HG03521 (cell line): ENCODE data around the gene MS4A6A.
A peak's percentile ranks its signal among the peaks of the same experiment; 100 is the strongest.
"Not testable (repeated sequence)": the region's sequence is repeated elsewhere in the genome, so short reads cannot be mapped to it uniquely, and the experiment has no call there.

Source experiments
- ATAC-seq: cut with Tn5 transposase; IDR thresholded peaks from one replicate; pipeline ENCODE4 v1.9.1; 2021; ENCODE audit warnings: mild to moderate bottlenecking, moderate library complexity; ENCODE audit not compliant: unreplicated experiment

The MS4A6A gene, protein sequence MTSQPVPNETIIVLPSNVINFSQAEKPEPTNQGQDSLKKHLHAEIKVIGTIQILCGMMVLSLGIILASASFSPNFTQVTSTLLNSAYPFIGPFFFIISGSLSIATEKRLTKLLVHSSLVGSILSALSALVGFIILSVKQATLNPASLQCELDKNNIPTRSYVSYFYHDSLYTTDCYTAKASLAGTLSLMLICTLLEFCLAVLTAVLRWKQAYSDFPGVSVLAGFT

DNA sequence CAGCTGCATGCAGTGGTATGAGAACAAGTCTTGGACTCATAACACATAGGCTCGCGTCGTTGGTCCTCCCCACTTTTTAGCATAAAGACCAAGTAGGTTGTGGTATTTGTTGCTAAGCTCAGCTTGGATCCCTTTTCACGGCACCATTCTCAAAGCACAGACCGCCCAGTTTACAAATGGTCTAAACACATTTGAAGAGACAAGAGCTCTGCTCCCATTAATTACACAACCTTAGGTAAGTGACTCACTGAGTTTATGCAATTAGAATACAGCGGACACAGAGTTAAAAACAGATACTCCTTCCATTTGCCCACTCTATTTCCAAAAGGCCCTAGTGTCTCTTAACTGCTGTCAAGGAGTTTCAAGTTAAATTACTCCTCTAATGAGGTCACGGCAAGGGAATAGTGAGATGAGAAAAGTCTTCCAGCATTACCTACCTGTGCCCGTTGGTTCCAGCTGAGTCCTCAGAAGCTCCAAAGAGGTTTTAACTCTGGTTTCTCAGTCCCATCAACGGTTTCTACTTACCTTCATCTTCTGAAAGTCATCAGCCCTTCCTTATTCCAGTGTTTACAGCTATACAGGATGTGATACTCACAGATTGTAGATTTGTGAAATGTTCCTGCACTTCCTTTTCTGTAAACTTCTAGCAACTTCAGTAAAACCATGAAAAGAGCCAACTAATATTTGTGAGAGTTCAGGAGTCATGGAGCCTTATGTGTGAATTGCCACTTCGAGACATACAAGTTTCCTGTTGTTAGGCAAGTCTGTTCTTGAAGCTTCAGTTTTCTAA, at the start of gene MS4A6A:
Gene MS4A6A, minus strand, starts transcription at position 543 of the 790 bp plus-strand sequence. CDS start 1,356 bp downstream, outside the sequence.
- ATAC-seq = no peak

- no peak for ATAC-seq
These were observed 47.8 kb upstream of the MS4A6A start for GRCh38 chr11:60230681-60231080.

GRCh38 chr11:60222141-60222540, 39.3 kb upstream of the MS4A6A start:
- no peak for ATAC-seq

DNA sequence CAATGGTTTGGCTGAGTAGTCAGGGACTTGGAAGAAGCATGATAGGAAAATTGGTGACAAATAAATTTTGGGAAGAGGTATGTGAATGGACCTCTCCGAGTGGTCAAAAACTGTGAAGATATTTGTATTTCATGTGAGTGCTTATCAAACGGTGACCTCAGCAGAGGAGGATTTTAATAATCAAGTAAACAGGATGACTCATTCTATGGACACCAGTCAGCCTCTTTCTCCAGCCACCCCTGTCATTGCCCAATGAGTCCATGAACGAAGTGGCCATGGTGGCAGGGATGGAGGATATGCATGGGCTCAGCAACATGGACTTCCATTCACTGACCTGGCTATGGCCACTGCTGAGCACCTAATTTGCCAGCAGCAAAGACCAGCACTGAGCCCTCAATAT, 38.8 kb upstream of the MS4A6A start:
- no peak for ATAC-seq

DNA sequence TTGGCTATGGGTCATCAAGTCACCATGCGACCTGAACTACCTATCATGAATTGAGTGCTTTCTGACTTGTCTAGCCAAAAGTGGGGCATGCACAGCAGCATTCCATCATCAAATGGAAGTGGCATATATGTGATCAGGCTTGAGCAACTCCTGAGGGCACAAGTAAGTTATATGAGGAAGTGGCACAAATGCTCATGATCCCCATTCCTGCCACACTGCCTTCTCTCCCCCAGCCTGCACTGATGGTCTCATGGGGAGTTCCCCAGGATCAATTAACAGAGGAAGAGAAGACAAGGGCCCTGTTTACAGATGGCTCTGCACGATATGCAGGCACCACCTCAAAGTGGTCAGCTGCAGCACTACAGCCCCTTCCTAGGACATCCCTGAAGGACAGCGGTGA, 38.3 kb upstream of the MS4A6A start:
- no peak for ATAC-seq

- no peak for ATAC-seq
These were observed 31.5 kb upstream of the MS4A6A start for GRCh38 chr11:60214386-60214785.

GRCh38 chr11:60211206-60211605, 28.3 kb upstream of the MS4A6A start:
- no peak for ATAC-seq

DNA sequence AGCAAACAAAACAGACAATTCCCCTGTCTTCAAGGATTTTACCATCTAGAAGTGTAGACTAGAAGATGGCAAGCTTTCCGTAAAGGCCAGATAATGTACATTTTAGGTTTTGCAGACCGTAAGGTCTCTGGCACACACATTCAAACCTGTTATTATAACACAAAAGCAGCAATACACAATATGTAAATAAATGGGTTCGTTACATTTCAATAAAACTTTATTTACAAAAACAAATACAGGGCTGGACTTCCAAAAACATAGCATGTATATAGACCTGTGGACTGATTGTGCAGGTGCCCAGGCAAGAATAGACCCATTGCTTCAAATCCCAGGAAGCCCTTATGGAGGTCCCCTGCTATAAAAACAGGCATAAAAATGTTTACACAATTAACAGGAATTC, 27.1 kb upstream of the MS4A6A start:
- ATAC-seq = no peak

DNA sequence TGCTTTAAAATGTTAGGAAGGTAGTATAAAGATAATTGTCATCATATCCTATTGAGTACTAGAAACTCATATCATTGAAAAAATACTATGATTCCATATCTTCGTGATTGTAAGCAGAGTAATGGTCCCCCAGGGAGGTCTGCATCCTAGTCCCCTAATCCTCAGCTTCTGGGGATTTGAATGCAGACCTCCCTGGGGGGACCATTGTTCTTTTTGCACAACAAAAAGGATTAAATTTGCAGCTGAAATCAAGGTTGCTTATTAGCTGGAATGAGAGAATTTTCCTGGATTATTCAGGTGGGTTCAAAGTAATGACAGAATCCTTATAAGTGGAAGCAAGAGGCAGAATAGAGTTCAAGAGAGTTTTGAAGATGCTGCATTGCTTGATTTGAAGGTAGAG, 26.1 kb upstream of the MS4A6A start:
- ATAC-seq = no peak

- no peak for ATAC-seq
These were observed 25.4 kb upstream of the MS4A6A start for GRCh38 chr11:60208146-60208895.

GRCh38 chr11:60206616-60207015, 23.7 kb upstream of the MS4A6A start:
- no peak for ATAC-seq

DNA sequence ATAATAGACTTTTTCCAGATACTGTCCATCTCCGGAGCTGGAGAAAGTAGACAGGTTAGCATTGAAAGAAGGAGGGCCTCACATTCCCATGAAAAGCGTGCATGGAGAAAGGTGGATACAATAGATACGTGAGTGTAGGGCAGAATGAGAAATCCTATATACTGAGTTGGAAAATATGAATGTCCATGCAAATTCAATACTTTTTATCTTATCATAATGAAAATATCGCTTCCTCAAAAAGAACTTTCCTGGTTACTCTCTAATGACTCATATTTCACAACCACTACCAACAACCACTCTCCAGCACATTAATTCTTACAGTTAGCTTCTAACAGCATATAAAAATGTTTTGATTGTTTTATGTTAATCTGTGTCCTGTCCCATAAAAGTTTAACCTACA, 22.0 kb upstream of the MS4A6A start:
- no peak for ATAC-seq

GRCh38 chr11:60201334-60201733, 18.5 kb upstream of the MS4A6A start:
- not testable (repeated sequence) for ATAC-seq

- no peak for ATAC-seq
These were observed 14.6 kb upstream of the MS4A6A start for GRCh38 chr11:60197442-60197841.

DNA sequence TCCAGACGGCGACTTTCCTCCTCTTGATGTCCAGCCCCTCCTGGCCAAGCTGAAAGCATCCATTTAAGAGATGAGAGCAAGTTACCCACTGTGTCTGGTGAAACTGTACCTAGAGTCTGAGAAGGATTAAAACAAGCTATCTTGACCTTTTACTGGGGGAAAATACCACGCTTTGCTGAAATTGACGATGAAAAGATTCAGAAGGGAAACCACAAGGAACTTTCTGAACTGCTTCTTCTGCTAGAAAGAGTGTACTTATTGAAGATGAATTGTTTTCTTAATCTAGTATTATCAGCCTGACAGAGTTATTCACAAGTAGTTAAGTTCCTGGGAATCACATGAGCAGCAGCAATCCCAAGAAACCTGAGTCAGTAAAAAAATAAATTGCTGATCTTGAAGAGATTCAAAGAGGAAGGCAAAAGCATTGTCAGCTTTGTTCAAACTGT, 13.1 kb upstream of the MS4A6A start:
- ATAC-seq = no peak

GRCh38 chr11:60194511-60194910, 11.6 kb upstream of the MS4A6A start:
- ATAC-seq = no peak

GRCh38 chr11:60193687-60194433, 11.0 kb upstream of the MS4A6A start:
- ATAC-seq = peak; percentile 89

DNA sequence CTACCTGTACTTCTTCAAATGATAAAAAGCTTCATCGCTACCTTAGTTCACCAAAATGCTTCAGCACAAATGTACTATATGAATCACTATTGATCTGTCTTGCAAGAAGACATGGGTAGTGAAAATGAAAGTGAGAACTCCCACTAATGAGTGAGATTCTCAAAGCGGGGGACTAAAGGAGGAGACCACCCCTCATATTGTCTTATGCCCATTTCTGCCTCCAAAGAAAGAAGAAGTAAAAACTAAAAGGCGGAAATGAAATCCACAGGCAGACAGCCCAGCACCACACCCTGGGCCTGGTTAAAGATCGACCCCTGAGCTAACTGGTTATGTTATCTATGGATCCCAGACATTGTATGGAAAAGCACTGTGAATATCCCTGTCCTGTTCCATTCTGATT, 9.7 kb upstream of the MS4A6A start:
- not testable (repeated sequence) for ATAC-seq

GRCh38 chr11:60188481-60188880, 5.6 kb upstream of the MS4A6A start:
- not testable (repeated sequence) for ATAC-seq

DNA sequence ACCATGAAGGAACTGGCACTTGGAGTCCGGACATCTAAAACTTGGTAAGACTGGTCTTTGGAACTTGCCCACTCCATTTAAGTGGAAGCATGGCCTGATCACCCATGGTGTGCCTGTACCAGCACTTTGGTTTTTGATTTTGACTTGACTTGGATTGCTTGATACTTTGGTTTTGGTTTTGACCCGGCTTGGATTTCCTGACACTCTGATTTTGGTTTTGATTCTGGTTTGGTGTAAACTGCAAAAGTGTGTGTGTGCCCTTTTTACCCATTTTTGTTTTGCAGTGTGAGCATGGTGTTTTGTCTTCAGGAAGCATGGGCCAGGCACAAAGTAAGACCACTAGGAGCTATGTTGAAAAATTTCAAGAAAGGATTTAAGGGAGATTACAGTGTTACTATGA, 3.2 kb upstream of the MS4A6A start:
- not testable (repeated sequence) for ATAC-seq

DNA sequence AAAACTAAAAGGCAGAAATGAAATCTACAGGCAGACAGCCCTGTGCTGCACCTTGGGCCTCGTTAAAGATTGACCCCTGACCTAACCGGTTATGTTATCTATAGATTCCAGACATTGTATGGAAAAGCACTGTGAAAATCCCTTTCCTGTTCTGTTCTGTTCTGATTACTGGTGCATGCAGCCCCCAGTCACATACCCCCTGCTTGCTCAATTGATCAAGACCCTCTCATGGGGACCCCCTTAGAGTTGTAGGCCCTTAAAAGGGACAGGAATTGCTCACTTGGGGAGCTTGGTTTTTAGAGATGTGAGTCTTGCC, 2.6 kb upstream of the MS4A6A start:
- not testable (repeated sequence) for ATAC-seq
